ENCODE data around the gene ADPRHL1. TPM values are rescaled to one million over a fixed set of nuclear protein-coding genes. Genes with fewer than 3 reads are reported as not detected.
"Not testable (repeated sequence)": the region's sequence is repeated elsewhere in the genome, so short reads cannot be mapped to it uniquely, and the experiment has no call there.

ADPRHL1 gene
- total RNA-seq, 6 experiments from 2014 or later = 1.0 to 2.0 (median 1.5) TPM

DNA sequence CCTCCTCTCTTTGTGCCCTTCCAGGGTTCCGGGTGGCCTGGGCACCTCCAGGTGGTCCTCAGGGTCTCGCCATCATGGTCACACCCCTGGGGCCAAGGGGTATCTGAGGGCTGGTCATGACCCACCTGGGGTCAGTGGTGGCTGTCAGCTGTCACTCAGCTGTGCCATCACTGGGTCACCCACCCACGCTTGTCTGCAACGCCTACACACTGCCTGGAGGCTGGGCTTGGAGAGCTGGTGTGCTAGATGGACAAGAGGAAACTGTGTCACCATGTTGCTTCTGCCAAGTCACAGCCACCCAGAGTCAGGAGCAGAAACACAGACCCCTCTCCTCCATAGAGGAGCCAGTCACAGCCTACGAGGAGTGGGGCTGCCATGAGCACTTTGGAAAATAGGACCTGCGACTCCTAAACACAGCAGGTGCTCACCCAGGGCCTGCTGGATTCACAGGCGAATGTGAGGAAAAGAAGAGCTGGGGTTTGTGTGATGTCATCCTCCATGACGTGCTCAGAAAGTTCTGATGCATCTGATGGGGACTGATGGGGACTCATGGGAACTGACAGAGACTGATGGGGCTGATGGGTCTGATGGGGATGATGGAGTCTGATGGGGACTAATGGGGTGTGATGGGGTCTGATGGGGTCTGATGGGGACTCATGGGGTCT lies 78.6 kb downstream of the ADPRHL1 start:
- Mint-ChIP-seq H3K4me1 (ENCODE audit: low read depth) (no peaks in the 10 kb centered on the region), H3K36me3 (ENCODE audit: low read depth) (no peaks in the 10 kb centered on the region), H3K27ac (no peak overlapping the region), H3K9me3 (no peaks in the 10 kb centered on the region), H3K4me3 (no peak overlapping the region), H3K27me3 (ENCODE audit: insufficient read depth) (peaks cover 20% of the 10 kb centered on the region)
- DNase-seq = no peak
- TF ChIP-seq, protein P1, sequence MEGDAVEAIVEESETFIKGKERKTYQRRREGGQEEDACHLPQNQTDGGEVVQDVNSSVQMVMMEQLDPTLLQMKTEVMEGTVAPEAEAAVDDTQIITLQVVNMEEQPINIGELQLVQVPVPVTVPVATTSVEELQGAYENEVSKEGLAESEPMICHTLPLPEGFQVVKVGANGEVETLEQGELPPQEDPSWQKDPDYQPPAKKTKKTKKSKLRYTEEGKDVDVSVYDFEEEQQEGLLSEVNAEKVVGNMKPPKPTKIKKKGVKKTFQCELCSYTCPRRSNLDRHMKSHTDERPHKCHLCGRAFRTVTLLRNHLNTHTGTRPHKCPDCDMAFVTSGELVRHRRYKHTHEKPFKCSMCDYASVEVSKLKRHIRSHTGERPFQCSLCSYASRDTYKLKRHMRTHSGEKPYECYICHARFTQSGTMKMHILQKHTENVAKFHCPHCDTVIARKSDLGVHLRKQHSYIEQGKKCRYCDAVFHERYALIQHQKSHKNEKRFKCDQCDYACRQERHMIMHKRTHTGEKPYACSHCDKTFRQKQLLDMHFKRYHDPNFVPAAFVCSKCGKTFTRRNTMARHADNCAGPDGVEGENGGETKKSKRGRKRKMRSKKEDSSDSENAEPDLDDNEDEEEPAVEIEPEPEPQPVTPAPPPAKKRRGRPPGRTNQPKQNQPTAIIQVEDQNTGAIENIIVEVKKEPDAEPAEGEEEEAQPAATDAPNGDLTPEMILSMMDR (IDR thresholded peaks at IDR 0.05) = no peak

DNA sequence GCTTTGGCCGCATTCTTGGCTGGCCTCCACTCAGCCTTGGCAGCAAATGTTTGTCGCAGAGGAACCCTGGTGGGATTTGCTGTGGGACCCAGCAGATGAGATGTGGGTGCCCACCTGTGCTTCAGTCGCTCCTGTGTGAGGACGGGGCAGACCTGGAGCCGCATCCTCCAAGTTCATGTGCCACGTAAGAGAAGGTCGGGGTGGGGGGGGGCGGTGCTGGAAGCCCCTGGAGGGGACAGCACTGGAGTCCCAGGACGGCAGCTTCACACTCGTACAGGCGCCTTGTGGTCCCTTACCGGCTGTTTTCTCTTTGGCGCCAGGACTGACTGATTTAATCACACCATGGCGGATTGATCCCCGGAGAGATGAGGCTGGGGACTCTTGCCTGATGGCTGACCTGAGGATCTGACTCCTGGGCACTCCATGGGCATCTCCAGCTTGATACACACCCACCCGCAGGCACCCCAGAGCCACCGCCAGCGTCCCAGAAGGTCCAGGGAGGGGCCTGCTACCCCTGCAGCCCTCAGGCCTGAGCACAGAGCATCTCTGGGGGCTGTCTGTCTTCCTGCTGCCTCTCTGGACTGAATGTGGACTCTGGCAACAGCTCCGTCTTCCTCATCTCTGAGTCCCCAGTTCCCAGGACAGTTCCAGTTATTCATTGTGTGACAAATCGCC lies 79.3 kb downstream of the ADPRHL1 start:
- Mint-ChIP-seq H3K27me3 (ENCODE audit: insufficient read depth) (peaks cover 16% of the 10 kb centered on the region), H3K36me3 (ENCODE audit: low read depth) (no peaks in the 10 kb centered on the region), H3K4me1 (ENCODE audit: low read depth) (no peaks in the 10 kb centered on the region), H3K9me3 (no peaks in the 10 kb centered on the region), H3K27ac (no peak overlapping the region), H3K4me3 (no peak overlapping the region)
- no peak for DNase-seq
- TF ChIP-seq, protein P1 (IDR thresholded peaks at IDR 0.05) = no peak

DNA sequence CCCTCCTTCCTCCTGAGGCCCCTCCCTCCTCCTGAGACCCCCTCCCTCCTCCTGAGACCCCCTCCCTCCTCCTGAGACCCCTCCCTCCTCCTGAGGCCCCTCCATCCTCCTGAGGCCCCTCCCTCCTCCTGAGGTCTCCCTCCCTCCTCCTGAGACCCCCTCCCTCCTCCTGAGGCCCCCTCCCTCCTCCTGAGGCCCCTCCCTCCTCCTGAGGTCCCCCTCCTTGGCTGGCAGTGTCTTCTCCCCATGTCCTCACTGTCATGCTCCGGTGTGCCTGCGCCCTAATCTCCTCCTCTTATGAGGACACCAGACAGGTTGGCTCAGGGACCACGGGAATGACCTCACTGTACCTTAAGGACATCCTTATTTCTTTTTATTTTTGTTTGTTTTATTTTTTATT lies 81.6 kb downstream of the ADPRHL1 start:
- not testable (repeated sequence) for H3K27ac Mint-ChIP-seq; H3K9me3 Mint-ChIP-seq; H3K4me3 Mint-ChIP-seq; H3K4me1 Mint-ChIP-seq (ENCODE audit: low read depth); H3K36me3 Mint-ChIP-seq (ENCODE audit: low read depth); DNase-seq
- peaks cover 11% of the 10 kb centered on the region for H3K27me3 Mint-ChIP-seq (ENCODE audit: insufficient read depth)

DNA sequence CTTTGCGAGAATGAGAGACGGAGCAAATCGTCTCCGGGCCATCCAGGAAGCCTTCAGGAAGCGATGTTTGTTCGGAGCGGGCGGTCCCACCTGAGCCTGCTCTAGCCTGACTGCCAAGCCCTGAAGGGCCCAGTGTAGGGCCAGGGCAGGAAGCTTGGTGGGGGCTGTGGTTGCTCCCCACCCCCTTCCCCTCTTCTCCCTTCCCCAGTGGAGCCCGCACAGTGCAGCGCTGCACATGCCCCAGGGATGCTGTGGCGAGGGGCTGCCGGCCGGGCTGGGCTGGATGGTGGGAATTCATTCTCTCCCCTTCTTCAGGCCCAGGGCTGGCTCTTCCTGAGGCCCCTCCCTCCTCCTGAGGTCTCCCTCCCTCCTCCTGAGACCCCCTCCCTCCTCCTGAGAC lies 82.2 kb downstream of the ADPRHL1 start:
- TF ChIP-seq, protein P1 (IDR thresholded peaks at IDR 0.05) = no peak
- Mint-ChIP-seq H3K36me3 (ENCODE audit: low read depth) (no peaks in the 10 kb centered on the region), H3K9me3 (no peaks in the 10 kb centered on the region), H3K27ac (no peak overlapping the region), H3K4me3 (no peak overlapping the region), H3K27me3 (ENCODE audit: insufficient read depth) (peaks cover 10% of the 10 kb centered on the region), H3K4me1 (ENCODE audit: low read depth) (no peaks in the 10 kb centered on the region)
- no peak for DNase-seq

DNA sequence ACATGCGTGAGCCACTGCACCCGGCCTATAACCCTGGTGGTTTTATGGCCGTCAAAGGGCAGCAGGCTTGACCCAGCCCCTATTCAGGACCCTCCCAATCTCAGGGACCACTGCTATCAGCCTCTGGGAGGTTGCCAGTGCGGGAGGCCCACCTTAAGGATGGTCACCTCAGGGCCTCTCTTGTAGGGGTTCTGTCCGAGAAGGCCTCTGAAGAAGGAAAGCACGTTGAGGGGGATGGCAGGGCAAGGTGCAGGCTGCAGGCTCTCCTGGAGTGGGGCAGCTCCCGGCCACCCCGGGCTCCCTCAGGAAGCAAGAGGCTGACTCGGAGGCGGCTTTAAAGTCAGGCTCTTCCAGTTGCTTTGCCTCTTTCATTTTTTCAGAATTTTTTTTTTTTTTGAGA lies 83.4 kb downstream of the ADPRHL1 start:
- peaks cover 11% of the 10 kb centered on the region for H3K27me3 Mint-ChIP-seq (ENCODE audit: insufficient read depth)

DNA sequence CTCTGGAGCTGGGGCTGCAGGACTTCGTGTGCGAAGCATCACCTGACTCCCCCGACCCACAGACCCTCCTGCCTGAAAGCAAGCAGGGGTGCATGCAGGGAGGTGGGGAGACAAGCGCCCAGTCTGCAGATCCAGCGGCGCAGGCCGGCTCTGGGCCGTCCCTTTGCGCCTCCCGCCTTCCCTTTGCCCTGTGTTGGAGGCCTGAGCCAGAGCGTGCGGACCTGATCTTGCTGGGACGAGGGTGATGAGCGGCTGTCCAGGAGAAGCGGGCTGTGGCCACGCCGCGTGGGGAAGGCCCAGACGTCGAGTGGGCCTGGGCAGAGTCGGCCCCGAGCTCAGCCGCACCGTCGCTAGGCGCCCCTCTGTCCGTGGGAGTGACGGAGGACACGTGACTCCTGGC lies 84.1 kb downstream of the ADPRHL1 start:
- Mint-ChIP-seq H3K4me3 (no peak overlapping the region), H3K36me3 (ENCODE audit: low read depth) (no peaks in the 10 kb centered on the region), H3K4me1 (ENCODE audit: low read depth) (no peaks in the 10 kb centered on the region), H3K27ac (no peak overlapping the region), H3K9me3 (no peaks in the 10 kb centered on the region), H3K27me3 (ENCODE audit: insufficient read depth) (peaks cover 11% of the 10 kb centered on the region)
- TF ChIP-seq, protein P1 (IDR thresholded peaks at IDR 0.05) = no peak
- no peak for DNase-seq

More for the DNA sequence above, 83.4 kb downstream of the ADPRHL1 start:
- H3K36me3 Mint-ChIP-seq (ENCODE audit: low read depth) = no peaks in the 10 kb centered on the region
- H3K9me3 Mint-ChIP-seq = no peaks in the 10 kb centered on the region
- TF ChIP-seq, protein P1 (IDR thresholded peaks at IDR 0.05) = no peak
- no peaks in the 10 kb centered on the region for H3K4me1 Mint-ChIP-seq (ENCODE audit: low read depth)
- H3K27ac Mint-ChIP-seq = no peak overlapping the region
- no peak for DNase-seq
- no peak overlapping the region for H3K4me3 Mint-ChIP-seq

DNA sequence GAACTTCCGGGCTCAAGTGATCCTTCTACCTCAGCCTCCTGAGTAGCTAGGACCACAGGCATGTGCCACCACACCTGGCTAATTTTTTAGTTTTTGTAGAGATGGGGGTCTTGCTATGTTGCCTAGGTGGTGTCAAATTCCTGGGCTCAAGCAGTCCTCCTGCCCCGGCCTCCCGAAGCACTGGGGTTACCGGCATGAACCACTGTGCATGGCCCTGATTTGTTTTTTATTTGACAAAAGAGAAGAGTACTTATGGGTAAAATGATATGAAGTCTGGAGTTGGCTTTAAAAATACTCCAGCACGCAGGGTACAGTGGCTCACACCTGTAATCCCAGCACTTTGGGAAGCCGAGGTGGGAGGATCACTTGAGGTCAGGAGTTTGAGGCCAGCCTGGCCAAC lies 84.9 kb downstream of the ADPRHL1 start:
- H3K9me3 Mint-ChIP-seq; H3K27ac Mint-ChIP-seq; H3K36me3 Mint-ChIP-seq (ENCODE audit: low read depth); H3K4me3 Mint-ChIP-seq; DNase-seq; H3K4me1 Mint-ChIP-seq (ENCODE audit: low read depth): not testable (repeated sequence)
- peaks cover 11% of the 10 kb centered on the region for H3K27me3 Mint-ChIP-seq (ENCODE audit: insufficient read depth)

All from HFFc6 (cell line).